ENCODE measurements around the gene TMEM63B. TPM values are rescaled to one million over a fixed set of nuclear protein-coding genes. Genes with fewer than 3 reads are reported as not detected.
"Not testable (repeated sequence)": the region's sequence is repeated elsewhere in the genome, so short reads cannot be mapped to it uniquely, and the experiment has no call there.

TMEM63B gene
- total RNA-seq, 2 donors from 2014 or later, result 50.9 to 113 TPM

DNA sequence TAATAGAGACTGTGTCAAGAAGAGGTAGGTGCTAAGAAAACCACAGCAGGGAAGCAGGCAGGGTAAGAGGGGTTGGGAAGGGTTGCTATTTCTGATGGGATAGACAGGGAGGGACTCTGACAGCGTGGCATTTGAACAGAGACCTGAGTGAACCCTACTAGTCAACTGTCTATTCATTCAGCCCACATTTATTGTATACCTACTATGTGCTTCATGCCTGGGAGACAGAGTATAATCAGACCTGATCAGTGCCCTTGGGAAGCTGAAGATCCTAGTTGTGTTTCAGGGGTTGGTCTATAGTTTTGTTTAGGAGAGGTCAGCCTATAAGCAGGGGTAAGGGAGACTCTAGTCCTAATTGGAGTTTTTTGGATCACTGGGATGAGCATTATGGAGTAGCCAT, 16.4 kb downstream of the TMEM63B start:
- Histone ChIP-seq H3K9me3 (no peaks in the 10 kb centered on the region), H3K4me1 (replicated peaks) (no peaks in the 10 kb centered on the region), H3K36me3 (peaks cover 4 to 10% of the 10 kb centered on the region in 2 donors), H3K4me3 (no peak overlapping the region), H3K27ac (no peak overlapping the region), H3K27me3 (replicated peaks; ENCODE audit: insufficient read depth) (no peaks in the 10 kb centered on the region)
- TF ChIP-seq, protein P1, sequence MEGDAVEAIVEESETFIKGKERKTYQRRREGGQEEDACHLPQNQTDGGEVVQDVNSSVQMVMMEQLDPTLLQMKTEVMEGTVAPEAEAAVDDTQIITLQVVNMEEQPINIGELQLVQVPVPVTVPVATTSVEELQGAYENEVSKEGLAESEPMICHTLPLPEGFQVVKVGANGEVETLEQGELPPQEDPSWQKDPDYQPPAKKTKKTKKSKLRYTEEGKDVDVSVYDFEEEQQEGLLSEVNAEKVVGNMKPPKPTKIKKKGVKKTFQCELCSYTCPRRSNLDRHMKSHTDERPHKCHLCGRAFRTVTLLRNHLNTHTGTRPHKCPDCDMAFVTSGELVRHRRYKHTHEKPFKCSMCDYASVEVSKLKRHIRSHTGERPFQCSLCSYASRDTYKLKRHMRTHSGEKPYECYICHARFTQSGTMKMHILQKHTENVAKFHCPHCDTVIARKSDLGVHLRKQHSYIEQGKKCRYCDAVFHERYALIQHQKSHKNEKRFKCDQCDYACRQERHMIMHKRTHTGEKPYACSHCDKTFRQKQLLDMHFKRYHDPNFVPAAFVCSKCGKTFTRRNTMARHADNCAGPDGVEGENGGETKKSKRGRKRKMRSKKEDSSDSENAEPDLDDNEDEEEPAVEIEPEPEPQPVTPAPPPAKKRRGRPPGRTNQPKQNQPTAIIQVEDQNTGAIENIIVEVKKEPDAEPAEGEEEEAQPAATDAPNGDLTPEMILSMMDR (IDR thresholded peaks at IDR 0.05), result no peak
- TF ChIP-seq POLR2A (IDR thresholded peaks at IDR 0.05), result no peak
- no peak for DNase-seq (ENCODE audit: low spot score)
- 88% methylated on average over 1 of the region's 1 CpG for WGBS
- intact Hi-C loops (cut with DNase I), result no loop called here

DNA sequence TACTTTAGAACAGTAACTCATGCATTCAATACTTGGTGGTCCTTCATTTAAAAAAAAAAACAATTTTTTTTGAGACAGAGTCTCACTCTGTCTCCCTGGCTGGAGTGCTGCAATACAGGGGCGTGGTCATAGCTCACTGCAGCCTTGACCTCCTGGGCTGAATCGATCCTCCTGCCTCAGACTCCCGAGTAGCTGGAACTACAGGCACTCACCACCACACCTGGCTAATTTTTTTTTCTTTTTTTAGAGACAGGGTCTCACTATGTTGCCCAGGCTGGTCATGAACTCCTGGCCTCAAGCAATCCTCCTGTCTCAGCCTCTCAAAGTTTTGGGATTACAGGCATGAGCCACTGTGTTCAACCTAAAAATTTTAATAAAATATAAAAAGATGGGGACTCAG, 17.2 kb downstream of the TMEM63B start:
- DNase-seq (ENCODE audit: low spot score); H3K27me3 ChIP-seq (replicated peaks; ENCODE audit: insufficient read depth); intact Hi-C loops (cut with DNase I); H3K4me1 ChIP-seq (replicated peaks); H3K4me3 ChIP-seq; H3K27ac ChIP-seq; H3K9me3 ChIP-seq: not testable (repeated sequence)
- H3K36me3 ChIP-seq, result peaks cover 4 to 10% of the 10 kb centered on the region in 2 donors
- WGBS, result 95% methylated on average over 3 of the region's 3 CpGs

DNA sequence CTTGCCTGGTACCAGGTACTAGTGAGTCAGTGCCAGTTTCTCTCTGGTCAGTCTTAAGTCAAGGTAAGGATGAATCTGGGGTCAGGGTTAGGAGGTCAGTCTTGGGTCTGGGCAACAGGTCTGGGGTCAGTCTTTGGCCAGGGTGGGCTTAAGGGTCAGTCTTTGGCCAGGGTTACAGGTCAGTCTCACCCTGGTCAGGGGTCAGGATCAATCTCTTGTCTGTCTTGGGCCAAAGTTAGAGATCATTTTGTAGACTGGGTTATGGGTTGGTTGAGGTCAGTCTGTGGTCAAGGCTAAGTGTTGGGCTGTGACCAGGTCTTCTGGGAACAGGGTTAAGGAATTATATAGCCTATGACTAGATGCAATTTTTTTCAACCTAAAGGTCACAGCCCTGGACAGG, 18.5 kb downstream of the TMEM63B start:
- no peak for DNase-seq (ENCODE audit: low spot score)
- Histone ChIP-seq H3K4me3 (no peak overlapping the region), H3K36me3 (peaks cover 0 to 6% of the 10 kb centered on the region in 2 donors), H3K27me3 (replicated peaks; ENCODE audit: insufficient read depth) (no peaks in the 10 kb centered on the region), H3K9me3 (no peaks in the 10 kb centered on the region), H3K4me1 (replicated peaks) (no peaks in the 10 kb centered on the region), H3K27ac (no peak overlapping the region)
- intact Hi-C loops (cut with DNase I), result no loop called here
- TF ChIP-seq, protein P1 (IDR thresholded peaks at IDR 0.05), result no peak
- TF ChIP-seq POLR2AphosphoS5 (IDR thresholded peaks at IDR 0.05), result no peak
- TF ChIP-seq POLR2A (IDR thresholded peaks at IDR 0.05), result no peak

DNA sequence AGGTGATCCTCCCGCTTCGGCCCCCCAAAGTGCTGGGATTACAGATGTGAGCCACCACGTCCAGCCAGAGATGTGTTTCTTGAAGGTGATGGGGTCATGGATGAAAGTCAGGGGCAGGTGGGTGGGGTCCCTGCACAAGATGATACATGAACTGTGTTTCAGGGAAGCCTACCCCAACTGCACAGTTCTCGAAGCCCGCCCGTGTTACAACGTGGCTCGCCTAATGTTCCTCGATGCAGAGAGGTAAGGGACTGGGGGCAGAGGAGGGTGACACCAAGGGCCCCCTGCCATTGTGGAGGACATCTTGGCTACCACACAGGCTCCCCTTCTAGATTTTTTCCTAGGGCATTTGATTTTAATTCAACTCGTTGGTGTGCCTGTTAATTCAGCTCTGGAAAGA, 19.3 kb downstream of the TMEM63B start:
- 90% methylated on average over 10 of the region's 10 CpGs for WGBS
- intact Hi-C loops (cut with DNase I), result no loop called here
- no peaks in the 10 kb centered on the region for H3K4me1 ChIP-seq (replicated peaks)
- DNase-seq (ENCODE audit: low spot score), result no peak
- TF ChIP-seq POLR2AphosphoS5 (IDR thresholded peaks at IDR 0.05) (no peak), POLR2A (IDR thresholded peaks at IDR 0.05) (no peak)
- TF ChIP-seq, protein P1 (IDR thresholded peaks at IDR 0.05), result no peak
- no peaks in the 10 kb centered on the region for H3K36me3 ChIP-seq
- H3K27me3 ChIP-seq (replicated peaks; ENCODE audit: insufficient read depth), result no peaks in the 10 kb centered on the region
- no peak overlapping the region for H3K27ac ChIP-seq
- no peak overlapping the region for H3K4me3 ChIP-seq
- H3K9me3 ChIP-seq, result no peaks in the 10 kb centered on the region

DNA sequence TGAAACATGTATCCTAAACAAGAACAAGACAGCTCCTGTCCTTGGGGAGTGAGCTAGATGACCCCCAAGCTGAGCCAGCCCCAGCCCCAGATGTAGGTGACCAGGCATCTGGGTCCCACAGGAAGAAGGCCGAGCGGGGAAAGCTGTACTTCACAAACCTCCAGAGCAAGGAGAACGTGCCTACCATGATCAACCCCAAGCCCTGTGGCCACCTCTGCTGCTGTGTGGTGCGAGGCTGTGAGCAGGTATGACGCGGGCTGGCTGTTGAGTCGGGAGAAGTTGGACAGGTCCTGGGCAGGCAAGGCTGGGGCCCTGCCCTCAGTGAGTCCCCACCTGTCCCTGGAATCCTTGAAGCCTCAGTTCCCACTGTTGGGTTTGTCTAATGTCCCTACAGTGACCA, 19.9 kb downstream of the TMEM63B start:
- no peaks in the 10 kb centered on the region for H3K36me3 ChIP-seq
- no peak for DNase-seq (ENCODE audit: low spot score)
- H3K27ac ChIP-seq, result no peak overlapping the region
- TF ChIP-seq, protein P1 (IDR thresholded peaks at IDR 0.05), result no peak
- TF ChIP-seq POLR2AphosphoS5 (IDR thresholded peaks at IDR 0.05) (no peak), POLR2A (IDR thresholded peaks at IDR 0.05) (no peak)
- H3K4me3 ChIP-seq, result no peak overlapping the region
- no peaks in the 10 kb centered on the region for H3K4me1 ChIP-seq (replicated peaks)
- WGBS, result 100% methylated on average over 6 of the region's 7 CpGs
- H3K27me3 ChIP-seq (replicated peaks; ENCODE audit: insufficient read depth), result no peaks in the 10 kb centered on the region
- intact Hi-C loops (cut with DNase I), result no loop called here
- no peaks in the 10 kb centered on the region for H3K9me3 ChIP-seq

Measured in prostate gland (tissue), 2 donors.